Testis (tissue), 3 donors: ENCODE results near the gene TAS2R10. TPM values are rescaled to one million over a fixed set of nuclear protein-coding genes. Genes with fewer than 3 reads are reported as not detected.

Source experiments
- DNase-seq: peaks from one replicate; pipeline ENCODE4 v3.0.0-alpha.2; 2019
- H3K27ac ChIP-seq, 2 donors: fragments of 200-600 bp; sonication (generic); one replicate each; pipeline ENCODE4 v1.5.1; 2019
- H3K27me3 ChIP-seq: fragments of 200-600 bp; sonication (generic); one replicate; pipeline ENCODE4 v1.5.1; 2019
- H3K36me3 ChIP-seq: fragments of 200-600 bp; sonication (generic); one replicate; pipeline ENCODE4 v1.5.1; 2017; ENCODE audit warnings: low read depth; ENCODE audit errors: missing control alignments
- H3K4me1 ChIP-seq: fragments of 200-600 bp; sonication (generic); one replicate; pipeline ENCODE4 v1.5.1; 2019
- H3K4me3 ChIP-seq, 2 donors: fragments of 200-600 bp; sonication (generic); one replicate each; pipeline ENCODE4 v1.5.1; 2017 to 2019
- H3K9me3 ChIP-seq: fragments of 200-600 bp; sonication (generic); one replicate; pipeline ENCODE4 v1.5.1; 2017
- POLR2A ChIP-seq: fragments of 450-650 bp; IDR thresholded peaks from one replicate; pipeline ENCODE4 v1.6.1; 2017; ENCODE audit warnings: antibody characterized with exemption, mild to moderate bottlenecking, moderate library complexity
- WGBS, 2 donors: methylation state at CpG; one replicate each; pipeline ENCODE4 v1.1.5; 2018; 5-methylcytosine and 5-hydroxymethylcytosine counted together
- intact Hi-C: fragments of 100-400 bp; cut with DNase I; formaldehyde crosslinking; loops from one replicate; pipeline ENCODE4 v1.15.1; 2023; ENCODE audit warnings: low total_unique reads
- polyA plus RNA-seq: library from polyadenylated mRNA; stranded (reverse); fragments of 350-450 nt; fragmentation: Illumina TruSeq; extraction: RNeasy Lipid Tissue Mini Kit (QIAGEN cat#74804); gene quantifications from one replicate; pipeline ENCODE4 v1.2.3, GENCODE V29; 2014; ENCODE audit warnings: low read depth, low replicate concordance; ENCODE audit not compliant: insufficient read depth
- total RNA-seq, 2 donors: library from RNA; depleted of rRNA; stranded (reverse); fragments of >200 nt; gene quantifications; one replicate each; pipeline ENCODE4 v1.2.3, GENCODE V29; 2016
- TF ChIP-seq, protein P1 (sequence below), 3 experiments: fragments of 450-650 bp in 2 of 3; fragments of 200-600 bp in 1 of 3; sonication (generic) in 1 of 3; IDR thresholded peaks; one replicate each; pipeline ENCODE4 v1.5.1; 2016 to 2019; ENCODE audit warnings: antibody characterized with exemption in 3 of 3, mild to moderate bottlenecking in 2 of 3, moderate library complexity in 1 of 3

The TAS2R10 gene
- total and polyA plus RNA-seq, 3 donors from 2014 or later, result 0.39 TPM; not detected in 2

DNA sequence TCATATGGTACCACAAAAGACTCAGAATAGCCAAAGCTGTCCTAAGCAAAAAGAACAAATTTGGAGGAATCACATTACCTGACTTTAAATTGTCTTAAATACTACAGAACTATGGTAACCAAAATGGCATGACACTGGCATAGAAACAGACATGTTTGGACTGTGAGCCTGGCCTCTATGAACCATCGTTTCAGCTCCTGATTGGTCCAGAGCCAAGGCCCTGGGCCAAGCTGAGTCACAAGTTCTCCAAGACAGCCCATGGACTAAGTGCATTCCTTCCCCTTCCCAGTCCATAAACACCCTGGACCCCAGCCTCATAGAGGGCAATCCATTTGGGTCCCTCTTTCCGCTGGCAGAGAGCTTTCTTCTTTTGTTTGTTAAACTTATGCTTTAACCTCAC lies 35.2 kb upstream of the TAS2R10 start:
- Histone ChIP-seq H3K27me3 (no peaks in the 10 kb centered on the region), H3K9me3 (no peaks in the 10 kb centered on the region), H3K36me3 (no peaks in the 10 kb centered on the region), H3K4me1 (no peaks in the 10 kb centered on the region), H3K27ac (no peak overlapping the region), H3K4me3 (no peak overlapping the region)
- intact Hi-C loops, result no loop called here
- no peak for DNase-seq
- WGBS, 2 donors, result 85 to 92% methylated on average over 2 of the region's 2 CpGs
- TF ChIP-seq, protein P1, sequence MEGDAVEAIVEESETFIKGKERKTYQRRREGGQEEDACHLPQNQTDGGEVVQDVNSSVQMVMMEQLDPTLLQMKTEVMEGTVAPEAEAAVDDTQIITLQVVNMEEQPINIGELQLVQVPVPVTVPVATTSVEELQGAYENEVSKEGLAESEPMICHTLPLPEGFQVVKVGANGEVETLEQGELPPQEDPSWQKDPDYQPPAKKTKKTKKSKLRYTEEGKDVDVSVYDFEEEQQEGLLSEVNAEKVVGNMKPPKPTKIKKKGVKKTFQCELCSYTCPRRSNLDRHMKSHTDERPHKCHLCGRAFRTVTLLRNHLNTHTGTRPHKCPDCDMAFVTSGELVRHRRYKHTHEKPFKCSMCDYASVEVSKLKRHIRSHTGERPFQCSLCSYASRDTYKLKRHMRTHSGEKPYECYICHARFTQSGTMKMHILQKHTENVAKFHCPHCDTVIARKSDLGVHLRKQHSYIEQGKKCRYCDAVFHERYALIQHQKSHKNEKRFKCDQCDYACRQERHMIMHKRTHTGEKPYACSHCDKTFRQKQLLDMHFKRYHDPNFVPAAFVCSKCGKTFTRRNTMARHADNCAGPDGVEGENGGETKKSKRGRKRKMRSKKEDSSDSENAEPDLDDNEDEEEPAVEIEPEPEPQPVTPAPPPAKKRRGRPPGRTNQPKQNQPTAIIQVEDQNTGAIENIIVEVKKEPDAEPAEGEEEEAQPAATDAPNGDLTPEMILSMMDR (IDR thresholded peaks at IDR 0.05), result no peak
- TF ChIP-seq POLR2A, result no peak

- no peak for TF ChIP-seq POLR2A
- TF ChIP-seq, protein P1 (IDR thresholded peaks at IDR 0.05), result no peak
- WGBS, 2 donors, result 92 to 94% methylated on average over 2 of the region's 2 CpGs
- H3K27ac ChIP-seq, result no peak overlapping the region
- H3K4me3 ChIP-seq, result no peak overlapping the region
- no peaks in the 10 kb centered on the region for H3K27me3 ChIP-seq
- no peaks in the 10 kb centered on the region for H3K36me3 ChIP-seq
- H3K4me1 ChIP-seq, result no peaks in the 10 kb centered on the region
- intact Hi-C loops, result no loop called here
- no peak for DNase-seq
- no peaks in the 10 kb centered on the region for H3K9me3 ChIP-seq
These were observed 29.6 kb upstream of the TAS2R10 start for GRCh38 chr12:10855807-10856206.

- Histone ChIP-seq H3K27me3 (no peaks in the 10 kb centered on the region), H3K36me3 (no peaks in the 10 kb centered on the region), H3K9me3 (no peaks in the 10 kb centered on the region), H3K4me1 (no peaks in the 10 kb centered on the region), H3K27ac (no peak overlapping the region), H3K4me3 (no peak overlapping the region)
- DNase-seq, result no peak
- no peak for TF ChIP-seq POLR2A
- TF ChIP-seq, protein P1 (IDR thresholded peaks at IDR 0.05), result no peak
- intact Hi-C loops, result no loop called here
- 40 to 86% methylated on average over 1 to 2 of the region's 2 CpGs for WGBS, 2 donors
These were observed 27.6 kb upstream of the TAS2R10 start for GRCh38 chr12:10853776-10854175.

GRCh38 chr12:10851243-10851858 lies 25.2 kb upstream of the TAS2R10 start:
- Histone ChIP-seq H3K4me3 (no peak overlapping the region), H3K9me3 (no peaks in the 10 kb centered on the region), H3K36me3 (no peaks in the 10 kb centered on the region), H3K27ac (no peak overlapping the region), H3K27me3 (no peaks in the 10 kb centered on the region), H3K4me1 (no peaks in the 10 kb centered on the region)
- intact Hi-C loops, result no loop called here
- 84 to 94% methylated on average over 4 of the region's 4 CpGs for WGBS, 2 donors
- TF ChIP-seq POLR2A, result no peak
- TF ChIP-seq, protein P1 (IDR thresholded peaks at IDR 0.05), result no peak
- DNase-seq, result no peak

- no peak for TF ChIP-seq POLR2A
- TF ChIP-seq, protein P1 (IDR thresholded peaks at IDR 0.05), result no peak
- Histone ChIP-seq H3K4me1 (no peaks in the 10 kb centered on the region), H3K27ac (no peak within 1 kb of the TSS), H3K27me3 (no peaks in the 10 kb centered on the region), H3K36me3 (no peaks in the 10 kb centered on the region), H3K4me3 (no peak within 1 kb of the TSS), H3K9me3 (no peaks in the 10 kb centered on the region)
- no peak for DNase-seq
- intact Hi-C loops, result no loop called here
- 85% methylated on average over 4 of the region's 4 CpGs for WGBS, 2 donors
These were observed 23.3 kb upstream of the TAS2R10 start, which contains the start of gene PRR4 for GRCh38 chr12:10849425-10849878. Gene PRR4 (minus strand): TSS chr12:10849475. CDS start chr12:10849437, 38 bp downstream.
